SK-N-SH treated with all-trans-retinoic acid at 6 μM for 48 hours (cell line): Measurements from ENCODE around the gene ZBED1.

Source experiments
- ATAC-seq: fragments of 200-7000 bp; cut with Tn5 transposase; 3 replicates; pipeline ENCODE4 v1.9.1; 2020; ENCODE audit warnings: mild to moderate bottlenecking, moderate library complexity
- ARNTL ChIP-seq: fragments of 450-650 bp; formaldehyde crosslinking; IDR thresholded peaks from 2 replicates; pipeline ENCODE4 v1.5.0; 2020; ENCODE audit warnings: low read depth, mild to moderate bottlenecking, moderate library complexity, borderline replicate concordance
- BACH2 ChIP-seq: fragments of 250-450 bp; sonication (Bioruptor Pico); IDR thresholded peaks from 2 replicates; pipeline ENCODE4 v1.9.0; 2021; ENCODE audit warnings: mild to moderate bottlenecking, borderline replicate concordance
- CSDC2 ChIP-seq: fragments of 250-450 bp; sonication (Bioruptor Pico); IDR thresholded peaks from 2 replicates; pipeline ENCODE4 v1.5.0; 2020; ENCODE audit warnings: mild to moderate bottlenecking, moderate library complexity
- CSRNP3 ChIP-seq: fragments of 250-450 bp; sonication (Bioruptor Pico); IDR thresholded peaks from 2 replicates; pipeline ENCODE4 v1.5.1; 2021; ENCODE audit warnings: mild to moderate bottlenecking, moderate library complexity
- GLIS3 ChIP-seq: fragments of 250-450 bp; sonication (Bioruptor Pico); IDR thresholded peaks from 2 replicates; pipeline ENCODE4 v1.5.0; 2020; ENCODE audit warnings: mild to moderate bottlenecking, moderate library complexity
- ISL1 ChIP-seq: fragments of 250-450 bp; sonication (Bioruptor Pico); IDR thresholded peaks from 2 replicates; pipeline ENCODE4 v2.1.2; 2022; ENCODE audit warnings: mild to moderate bottlenecking, moderate library complexity
- OSR1 ChIP-seq: fragments of 250-450 bp; sonication (Bioruptor Pico); IDR thresholded peaks from 2 replicates; pipeline ENCODE4 v1.8.0; 2022; ENCODE audit warnings: moderate library complexity, mild to moderate bottlenecking, inconsistent platforms
- POU6F1 ChIP-seq: fragments of 250-450 bp; sonication (Bioruptor Pico); IDR thresholded peaks from 2 replicates; pipeline ENCODE4 v1.8.0; 2021; ENCODE audit warnings: low read depth, mild to moderate bottlenecking, moderate library complexity, borderline replicate concordance
- PPARA ChIP-seq: fragments of 250-450 bp; sonication (Bioruptor Pico); IDR thresholded peaks from 2 replicates; pipeline ENCODE4 v1.5.0; 2020; ENCODE audit warnings: mild to moderate bottlenecking, borderline replicate concordance
- SNAI2 ChIP-seq: fragments of 250-450 bp; sonication (Bioruptor Pico); IDR thresholded peaks from 2 replicates; pipeline ENCODE4 v1.5.0; 2020; ENCODE audit warnings: mild to moderate bottlenecking, moderate library complexity
- TCF4 ChIP-seq: fragments of 250-450 bp; sonication (Bioruptor Pico); IDR thresholded peaks from 2 replicates; pipeline ENCODE4 v1.8.0; 2021; ENCODE audit warnings: mild to moderate bottlenecking, moderate library complexity, borderline replicate concordance
- TOX ChIP-seq: fragments of 250-450 bp; sonication (Bioruptor Pico); IDR thresholded peaks from 2 replicates; pipeline ENCODE4 v1.8.0; 2021; ENCODE audit warnings: mild to moderate bottlenecking, moderate library complexity, borderline replicate concordance
- TSHZ2 ChIP-seq: fragments of 250-450 bp; sonication (Bioruptor Pico); IDR thresholded peaks from 2 replicates; pipeline ENCODE4 v1.5.0; 2020; ENCODE audit warnings: mild to moderate bottlenecking, moderate library complexity
- ZFP3 ChIP-seq: fragments of 250-450 bp; sonication (Bioruptor Pico); IDR thresholded peaks from 2 replicates; pipeline ENCODE4 v1.5.0; 2020; ENCODE audit warnings: mild to moderate bottlenecking, moderate library complexity
- ZFP30 ChIP-seq: fragments of 450-650 bp; formaldehyde crosslinking; IDR thresholded peaks from 2 replicates; pipeline ENCODE4 v1.5.0; 2022; ENCODE audit warnings: mild to moderate bottlenecking, moderate library complexity
- ZNF565 ChIP-seq: fragments of 450-650 bp; formaldehyde crosslinking; conservative IDR thresholded peaks from 2 replicates; pipeline ENCODE4 v1.5.0; 2020; ENCODE audit warnings: low read depth, mild to moderate bottlenecking, moderate library complexity
- ZNF70 ChIP-seq: fragments of 450-650 bp; formaldehyde crosslinking; IDR thresholded peaks from 2 replicates; pipeline ENCODE4 v1.5.0; 2020; ENCODE audit warnings: mild to moderate bottlenecking, moderate library complexity
- TF ChIP-seq, protein P1 (sequence below): fragments of 250-450 bp; sonication (Bioruptor Pico); IDR thresholded peaks from 2 replicates; pipeline ENCODE4 v1.5.1; 2020; ENCODE audit warnings: low read depth, mild to moderate bottlenecking, moderate library complexity

ZBED1 gene

DNA sequence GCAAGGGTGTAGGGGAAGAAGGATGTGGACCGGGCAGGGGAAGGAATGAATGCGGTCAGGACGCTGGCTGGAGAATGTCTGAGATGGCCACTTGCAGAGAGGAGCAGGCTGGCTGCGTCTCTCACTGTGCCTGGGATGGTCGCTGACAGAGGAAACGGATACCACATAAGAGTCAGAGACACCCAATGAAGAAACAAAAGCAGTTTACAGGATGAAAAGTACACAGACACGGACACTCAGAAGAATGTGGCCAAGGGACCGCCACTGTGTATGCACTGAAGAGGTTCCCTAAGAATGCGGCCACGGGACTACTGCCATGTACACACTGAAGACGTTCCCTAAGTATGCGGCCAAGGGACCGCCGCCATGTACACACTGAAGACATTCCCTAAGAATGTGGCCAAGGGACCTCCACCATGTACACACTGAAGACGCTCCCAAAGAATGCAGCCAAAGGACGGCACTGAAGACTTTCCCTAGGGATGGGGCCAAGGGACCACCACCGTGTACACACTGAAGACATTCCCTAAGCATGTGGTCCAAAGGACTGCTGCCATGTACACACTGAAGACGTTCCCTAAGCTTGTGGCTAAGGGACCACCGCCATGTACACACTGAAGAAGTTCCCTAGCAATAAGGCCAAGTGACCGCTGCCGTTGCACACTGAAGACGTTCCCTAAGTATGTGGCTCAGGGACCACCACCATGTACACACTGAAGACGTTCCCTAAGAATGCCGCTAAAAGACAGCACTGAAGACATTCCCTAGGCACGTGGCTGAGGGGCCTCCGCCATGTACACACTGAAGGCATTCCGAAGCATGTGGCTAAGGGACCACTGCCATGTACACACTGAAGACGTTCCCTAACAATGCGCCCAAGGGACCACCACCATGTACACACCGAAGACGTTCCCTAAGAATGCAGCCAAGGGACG lies 32.2 kb downstream of the ZBED1 start:
- TF ChIP-seq ZFP3 (no peak), GLIS3 (no peak)
- ATAC-seq, result no peak

GRCh38 chrX:2466876-2467656 lies 33.7 kb downstream of the ZBED1 start:
- TF ChIP-seq ZNF70 (CRISPR knock-in tag), result no peak
- TF ChIP-seq, all 23 proteins: peak for 0
- no peak for ATAC-seq

GRCh38 chrX:2464677-2465166 lies 36.1 kb downstream of the ZBED1 start:
- ATAC-seq, result no peak
- no peak for TF ChIP-seq TSHZ2
- TF ChIP-seq, protein P1, sequence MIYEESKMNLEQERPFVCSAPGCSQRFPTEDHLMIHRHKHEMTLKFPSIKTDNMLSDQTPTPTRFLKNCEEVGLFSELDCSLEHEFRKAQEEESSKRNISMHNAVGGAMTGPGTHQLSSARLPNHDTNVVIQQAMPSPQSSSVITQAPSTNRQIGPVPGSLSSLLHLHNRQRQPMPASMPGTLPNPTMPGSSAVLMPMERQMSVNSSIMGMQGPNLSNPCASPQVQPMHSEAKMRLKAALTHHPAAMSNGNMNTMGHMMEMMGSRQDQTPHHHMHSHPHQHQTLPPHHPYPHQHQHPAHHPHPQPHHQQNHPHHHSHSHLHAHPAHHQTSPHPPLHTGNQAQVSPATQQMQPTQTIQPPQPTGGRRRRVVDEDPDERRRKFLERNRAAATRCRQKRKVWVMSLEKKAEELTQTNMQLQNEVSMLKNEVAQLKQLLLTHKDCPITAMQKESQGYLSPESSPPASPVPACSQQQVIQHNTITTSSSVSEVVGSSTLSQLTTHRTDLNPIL (CRISPR knock-in tag), result no peak
- no peak for TF ChIP-seq ZNF70 (CRISPR knock-in tag)
- TF ChIP-seq OSR1 (CRISPR knock-in tag), result no peak
- no peak for TF ChIP-seq ZNF565
- TF ChIP-seq ISL1, result no peak
- TF ChIP-seq ARNTL, result no peak
- TF ChIP-seq BACH2, result no peak
- TF ChIP-seq POU6F1 (CRISPR knock-in tag), result no peak
- TF ChIP-seq GLIS3, result no peak
- no peak for TF ChIP-seq PPARA (CRISPR knock-in tag)
- TF ChIP-seq TCF4 (CRISPR knock-in tag), result no peak
- no peak for TF ChIP-seq CSRNP3 (CRISPR knock-in tag)
- TF ChIP-seq CSDC2, result no peak

DNA sequence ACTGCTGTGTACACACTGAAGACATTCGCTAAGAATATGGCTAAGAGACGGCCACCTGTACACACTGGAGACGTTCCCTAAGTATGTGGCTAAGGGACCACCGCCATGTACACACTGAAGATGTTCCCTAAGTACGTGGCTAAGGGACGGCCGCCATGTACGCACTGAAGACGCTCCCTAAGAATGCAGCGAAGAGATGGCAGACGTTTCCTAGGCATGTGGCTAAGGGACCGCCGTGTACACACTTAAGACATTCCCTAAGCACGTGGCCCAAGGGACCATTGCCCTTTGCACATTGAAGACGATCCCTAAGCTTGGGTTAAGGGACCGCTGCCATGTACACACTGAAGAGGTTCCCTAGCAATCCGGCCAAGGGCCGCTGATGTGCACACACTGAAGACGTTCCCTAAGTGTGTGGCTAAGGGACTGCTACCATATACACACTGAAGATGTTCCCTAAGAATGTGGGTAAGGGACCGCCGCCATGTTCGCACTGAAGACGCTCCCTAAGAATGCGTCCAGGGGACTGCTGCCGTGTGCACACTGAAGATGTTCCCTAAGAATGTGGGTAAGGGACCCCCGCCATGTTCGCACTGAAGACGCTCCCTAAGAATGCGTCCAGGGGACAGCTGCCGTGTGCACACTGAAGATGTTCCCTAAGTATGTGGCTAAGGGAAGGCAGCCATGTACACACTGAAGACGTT lies 36.7 kb downstream of the ZBED1 start:
- ATAC-seq, result no peak; the same call in 2 of the 3 replicates
- TF ChIP-seq ARNTL (no peak), OSR1 (CRISPR knock-in tag) (no peak), CSRNP3 (CRISPR knock-in tag) (no peak), TSHZ2 (no peak), TOX (CRISPR knock-in tag) (no peak), ZNF70 (CRISPR knock-in tag) (no peak), TCF4 (CRISPR knock-in tag) (no peak), ZFP30 (CRISPR knock-in tag) (no peak), GLIS3 (no peak), SNAI2 (no peak), ISL1 (no peak), POU6F1 (CRISPR knock-in tag) (no peak)
